Activated T-cell treated with anti-CD3 and anti-CD28 coated beads, Interleukin-2, amount 50 U/mL, for 48 hours (primary cell): ENCODE measurements around the gene ARHGAP45.

ENCODE experiments used
- DNase-seq, 2 experiments: peaks; one replicate each; pipeline ENCODE4 v3.0.0-alpha.2; 2020

ARHGAP45 gene

DNA sequence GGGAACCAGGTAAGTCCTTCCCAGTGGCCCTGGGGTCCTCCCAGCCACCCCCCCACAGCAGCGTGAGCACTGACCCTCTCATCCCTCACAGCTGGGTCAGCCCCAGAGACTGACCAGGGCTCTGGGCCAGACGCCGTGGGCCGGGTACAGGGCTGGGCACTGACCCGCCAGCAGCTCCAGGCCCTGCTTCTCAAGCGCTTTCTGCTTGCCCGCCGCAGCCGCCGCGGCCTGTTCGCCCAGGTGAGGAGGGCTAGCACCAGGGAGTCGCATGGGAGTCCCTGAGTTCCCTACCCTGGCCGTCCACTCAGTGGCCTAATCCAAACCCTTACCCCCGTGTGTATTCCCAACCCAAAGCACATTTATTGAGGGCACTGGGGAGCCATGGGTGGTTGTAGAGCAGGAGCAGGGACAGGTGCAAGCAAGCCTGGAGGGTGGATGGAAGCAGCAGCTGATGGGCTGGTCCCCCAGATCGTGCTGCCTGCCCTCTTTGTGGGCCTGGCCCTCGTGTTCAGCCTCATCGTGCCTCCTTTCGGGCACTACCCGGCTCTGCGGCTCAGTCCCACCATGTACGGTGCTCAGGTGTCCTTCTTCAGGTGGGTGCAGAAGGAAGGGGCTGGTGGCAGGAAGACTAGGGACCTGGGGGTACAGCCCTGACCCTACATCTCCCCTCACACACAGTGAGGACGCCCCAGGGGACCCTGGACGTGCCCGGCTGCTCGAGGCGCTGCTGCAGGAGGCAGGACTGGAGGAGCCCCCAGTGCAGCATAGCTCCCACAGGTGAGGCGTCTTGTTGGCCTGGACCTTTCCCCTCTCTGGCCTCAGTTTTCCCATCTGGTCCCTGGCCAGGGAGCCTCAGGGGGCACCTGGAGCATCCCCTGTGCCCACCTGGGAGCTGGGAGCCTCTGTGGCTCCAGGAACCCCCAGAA is 12.6 kb upstream of the ARHGAP45 start:
- DNase-seq = no peak

DNA sequence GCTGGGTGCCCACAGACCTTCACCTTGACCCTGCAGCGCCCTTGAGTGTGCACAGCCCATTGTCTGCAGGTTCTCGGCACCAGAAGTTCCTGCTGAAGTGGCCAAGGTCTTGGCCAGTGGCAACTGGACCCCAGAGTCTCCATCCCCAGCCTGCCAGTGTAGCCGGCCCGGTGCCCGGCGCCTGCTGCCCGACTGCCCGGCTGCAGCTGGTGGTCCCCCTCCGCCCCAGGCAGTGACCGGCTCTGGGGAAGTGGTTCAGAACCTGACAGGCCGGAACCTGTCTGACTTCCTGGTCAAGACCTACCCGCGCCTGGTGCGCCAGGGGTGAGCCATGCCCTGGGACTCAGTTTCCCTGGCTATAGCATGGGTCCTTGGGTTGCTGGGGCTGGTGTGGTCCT is 11.9 kb upstream of the ARHGAP45 start:
- no peak for DNase-seq

DNA sequence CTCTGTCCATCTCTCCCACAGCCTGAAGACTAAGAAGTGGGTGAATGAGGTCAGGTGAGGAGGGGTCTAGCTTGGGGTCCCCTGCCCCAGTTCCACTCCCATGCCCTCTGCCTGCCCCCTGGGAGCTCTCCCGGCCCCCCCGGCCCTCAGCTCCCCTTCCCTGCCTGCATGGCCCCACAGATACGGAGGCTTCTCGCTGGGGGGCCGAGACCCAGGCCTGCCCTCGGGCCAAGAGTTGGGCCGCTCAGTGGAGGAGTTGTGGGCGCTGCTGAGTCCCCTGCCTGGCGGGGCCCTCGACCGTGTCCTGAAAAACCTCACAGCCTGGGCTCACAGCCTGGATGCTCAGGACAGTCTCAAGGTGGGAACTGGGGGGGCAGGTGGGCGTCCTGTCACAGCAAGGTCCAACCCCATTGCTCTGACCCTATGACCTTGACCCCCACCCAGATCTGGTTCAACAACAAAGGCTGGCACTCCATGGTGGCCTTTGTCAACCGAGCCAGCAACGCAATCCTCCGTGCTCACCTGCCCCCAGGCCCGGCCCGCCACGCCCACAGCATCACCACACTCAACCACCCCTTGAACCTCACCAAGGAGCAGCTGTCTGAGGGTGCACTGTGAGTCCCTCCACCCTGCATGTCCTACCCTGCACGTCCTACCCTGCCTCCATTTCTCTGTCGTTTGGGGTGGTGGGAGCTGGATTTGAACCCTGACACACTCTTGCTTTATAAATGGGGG is 10.9 kb upstream of the ARHGAP45 start:
- DNase-seq = no peak

DNA sequence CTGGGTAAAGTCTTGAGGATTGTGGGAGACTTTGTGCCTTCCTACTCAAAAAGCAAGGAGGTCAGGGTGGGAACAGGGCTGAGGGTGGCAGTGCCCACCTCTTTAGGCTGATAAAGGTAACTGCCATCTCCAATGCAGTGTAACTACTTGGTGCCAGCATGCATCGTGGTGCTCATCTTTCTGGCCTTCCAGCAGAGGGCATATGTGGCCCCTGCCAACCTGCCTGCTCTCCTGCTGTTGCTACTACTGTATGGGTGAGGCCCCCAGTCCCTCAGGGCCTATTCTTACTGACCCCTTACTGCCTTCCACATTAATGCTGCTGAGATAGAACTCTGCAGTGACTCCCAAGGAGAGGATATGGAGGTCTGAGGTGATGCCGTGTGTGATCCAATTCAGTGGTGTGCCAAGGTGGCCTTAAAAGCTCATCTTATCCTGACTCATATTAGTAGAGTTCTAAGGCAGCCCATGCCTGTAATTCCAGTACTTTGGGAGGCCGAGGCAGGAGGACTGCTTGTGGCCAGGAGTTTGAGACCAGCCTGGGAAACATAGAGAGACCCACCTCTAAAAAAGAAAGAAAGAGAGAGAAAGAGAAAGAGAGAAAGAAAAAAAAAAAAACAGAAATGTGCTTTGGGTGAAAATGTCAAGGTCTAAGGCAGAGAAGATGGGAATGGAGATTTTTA is 9.7 kb upstream of the ARHGAP45 start:
- DNase-seq = peak; percentile 49 to 56

DNA sequence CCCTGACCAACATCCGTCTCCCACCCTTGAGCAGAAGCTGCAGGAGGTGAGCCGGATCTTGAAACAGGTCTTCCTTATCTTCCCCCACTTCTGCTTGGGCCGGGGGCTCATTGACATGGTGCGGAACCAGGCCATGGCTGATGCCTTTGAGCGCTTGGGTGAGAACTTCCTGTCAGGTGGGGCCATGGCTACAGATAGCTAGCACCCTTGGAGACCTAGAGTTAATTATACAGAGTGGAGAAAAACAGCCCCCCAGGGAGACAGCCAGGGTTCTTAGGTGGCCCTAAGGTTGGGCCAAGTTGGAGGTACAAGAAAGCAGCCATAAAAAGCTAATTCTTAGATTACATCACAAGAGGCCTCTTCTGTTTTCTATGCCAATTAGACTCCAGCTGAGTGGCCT is 8.9 kb upstream of the ARHGAP45 start:
- no peak for DNase-seq

DNA sequence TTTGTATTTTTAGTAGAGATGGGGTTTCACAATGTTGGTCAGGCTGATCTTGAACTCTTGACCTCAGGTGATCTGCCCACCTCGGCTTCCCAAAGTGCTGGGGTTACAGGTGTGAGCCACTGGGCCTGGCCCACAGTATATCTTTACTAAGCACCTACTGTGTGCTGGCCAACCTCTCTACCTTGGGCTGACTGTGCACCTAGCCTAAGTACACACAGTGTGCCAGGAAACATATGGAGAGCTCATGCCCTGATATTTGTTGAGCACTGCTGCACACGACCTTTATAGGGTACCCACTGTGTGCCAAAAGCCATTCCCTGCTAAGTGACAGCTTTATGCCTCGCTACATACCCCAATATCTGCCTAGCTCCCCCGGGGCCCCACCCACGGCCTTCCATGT is 6.3 kb upstream of the ARHGAP45 start:
- no peak for DNase-seq

DNA sequence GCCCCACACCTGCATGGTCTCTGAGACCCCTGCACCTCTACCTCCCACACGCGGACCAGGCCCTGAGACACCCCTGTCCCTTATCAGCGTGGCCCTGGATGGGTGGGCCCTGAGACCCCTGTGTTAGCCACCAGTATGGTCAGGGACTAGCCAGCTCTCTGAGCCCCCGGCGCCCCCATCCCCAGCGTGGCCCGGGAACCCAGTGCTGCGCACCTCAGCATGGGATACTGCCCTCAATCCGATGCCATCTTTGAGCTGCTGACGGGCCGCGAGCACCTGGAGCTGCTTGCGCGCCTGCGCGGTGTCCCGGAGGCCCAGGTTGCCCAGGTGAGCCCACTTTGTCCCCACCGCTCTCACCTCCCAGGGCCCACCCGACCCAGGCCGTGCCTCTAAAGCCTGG is 5.0 kb upstream of the ARHGAP45 start:
- DNase-seq = no peak

DNA sequence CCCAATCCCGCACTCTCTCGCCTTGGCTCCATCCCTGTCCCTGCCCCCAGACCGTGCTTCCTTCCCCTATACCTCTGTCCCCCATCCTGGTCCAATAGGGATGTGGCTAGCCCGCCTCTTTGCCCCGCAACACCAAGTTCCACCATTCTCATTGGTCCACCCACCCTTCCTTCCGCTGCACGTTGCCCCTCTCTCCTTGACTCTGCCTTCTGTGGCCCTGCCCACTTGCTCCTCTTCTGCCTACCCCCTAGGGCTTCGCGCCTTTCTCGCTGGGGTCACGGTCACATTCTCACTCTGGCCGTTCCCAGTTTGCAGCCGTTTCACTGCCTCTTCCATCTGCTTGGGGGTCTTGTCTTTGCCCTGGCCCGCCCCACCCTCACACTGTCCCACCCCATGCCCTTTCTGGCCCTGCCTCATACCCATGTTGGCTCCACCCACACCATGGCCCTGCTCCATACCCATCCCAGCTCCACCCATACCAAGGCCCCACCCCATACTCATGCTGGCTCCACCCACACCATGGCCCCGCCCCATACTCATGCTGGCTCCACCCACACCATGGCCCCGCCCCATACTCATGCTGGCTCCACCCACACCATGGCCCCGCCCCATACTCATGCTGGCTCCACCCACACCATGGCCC is 4.5 kb upstream of the ARHGAP45 start:
- DNase-seq = no peak

DNA sequence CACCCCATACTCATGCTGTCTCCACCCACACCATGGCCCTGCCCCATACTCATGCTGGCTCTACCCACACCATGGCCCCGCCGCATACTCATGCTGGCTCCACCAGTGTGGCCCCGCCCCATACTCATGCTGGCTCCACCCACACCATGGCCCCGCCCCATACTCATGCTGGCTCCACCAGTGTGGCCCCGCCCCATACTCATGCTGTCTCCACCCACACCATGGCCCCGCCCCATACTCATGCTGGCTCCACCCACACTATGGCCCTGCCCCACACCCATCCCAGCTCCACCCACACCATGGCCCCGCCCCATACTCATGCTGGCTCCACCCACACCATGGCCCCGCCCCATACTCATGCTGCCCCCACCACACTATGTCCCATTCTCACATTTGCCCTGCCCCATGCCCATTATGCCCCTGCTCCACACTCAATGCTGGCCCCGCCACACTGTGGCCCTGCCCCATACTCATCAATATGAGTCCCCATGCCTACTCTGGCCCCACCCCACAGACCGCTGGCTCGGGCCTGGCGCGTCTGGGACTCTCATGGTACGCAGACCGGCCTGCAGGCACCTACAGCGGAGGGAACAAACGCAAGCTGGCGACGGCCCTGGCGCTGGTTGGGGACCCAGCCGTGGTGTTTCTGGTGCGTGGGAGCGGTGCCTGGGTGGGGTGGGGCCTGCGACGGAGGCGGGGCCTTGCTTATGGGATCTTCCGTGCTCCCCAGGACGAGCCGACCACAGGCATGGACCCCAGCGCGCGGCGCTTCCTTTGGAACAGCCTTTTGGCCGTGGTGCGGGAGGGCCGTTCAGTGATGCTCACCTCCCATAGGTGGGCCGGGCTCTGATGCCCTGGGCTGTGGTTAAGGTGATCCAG is 3.7 kb upstream of the ARHGAP45 start:
- DNase-seq = peak; percentile 87 to 88

DNA sequence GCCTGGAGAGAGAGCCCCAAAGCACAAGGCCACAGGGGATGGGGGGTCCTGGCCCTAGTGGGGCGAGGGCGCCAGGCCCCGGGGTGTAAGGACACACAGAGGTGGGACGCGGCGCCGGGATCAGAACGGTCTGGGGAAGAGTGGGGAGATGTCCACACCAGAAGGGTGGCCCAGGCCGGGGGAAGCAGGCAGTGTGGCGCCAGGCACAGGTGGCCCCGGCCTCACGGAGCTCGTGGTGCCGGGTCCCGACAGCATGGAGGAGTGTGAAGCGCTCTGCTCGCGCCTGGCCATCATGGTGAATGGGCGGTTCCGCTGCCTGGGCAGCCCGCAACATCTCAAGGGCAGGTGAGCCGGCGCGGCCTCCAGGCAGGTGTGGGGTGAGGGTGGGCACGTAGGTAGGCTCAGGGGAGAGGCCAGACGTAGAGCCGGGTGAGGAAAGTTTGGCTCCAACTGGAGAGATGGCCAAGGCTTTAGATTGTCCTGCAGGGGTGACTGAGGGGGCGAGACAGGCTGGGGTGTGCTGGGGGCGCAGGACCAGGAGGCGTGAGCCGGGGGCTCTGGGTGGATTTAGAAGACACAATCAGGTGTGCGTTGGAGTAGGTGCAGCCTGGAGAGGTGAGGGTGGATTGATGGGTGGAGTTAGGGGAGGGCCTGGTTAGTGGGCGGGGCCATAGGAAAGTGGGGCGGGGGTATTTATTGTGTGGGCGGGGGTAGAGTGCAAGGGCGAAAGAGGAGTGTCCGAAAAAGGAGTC is 2.9 kb upstream of the ARHGAP45 start:
- no peak for DNase-seq

DNA sequence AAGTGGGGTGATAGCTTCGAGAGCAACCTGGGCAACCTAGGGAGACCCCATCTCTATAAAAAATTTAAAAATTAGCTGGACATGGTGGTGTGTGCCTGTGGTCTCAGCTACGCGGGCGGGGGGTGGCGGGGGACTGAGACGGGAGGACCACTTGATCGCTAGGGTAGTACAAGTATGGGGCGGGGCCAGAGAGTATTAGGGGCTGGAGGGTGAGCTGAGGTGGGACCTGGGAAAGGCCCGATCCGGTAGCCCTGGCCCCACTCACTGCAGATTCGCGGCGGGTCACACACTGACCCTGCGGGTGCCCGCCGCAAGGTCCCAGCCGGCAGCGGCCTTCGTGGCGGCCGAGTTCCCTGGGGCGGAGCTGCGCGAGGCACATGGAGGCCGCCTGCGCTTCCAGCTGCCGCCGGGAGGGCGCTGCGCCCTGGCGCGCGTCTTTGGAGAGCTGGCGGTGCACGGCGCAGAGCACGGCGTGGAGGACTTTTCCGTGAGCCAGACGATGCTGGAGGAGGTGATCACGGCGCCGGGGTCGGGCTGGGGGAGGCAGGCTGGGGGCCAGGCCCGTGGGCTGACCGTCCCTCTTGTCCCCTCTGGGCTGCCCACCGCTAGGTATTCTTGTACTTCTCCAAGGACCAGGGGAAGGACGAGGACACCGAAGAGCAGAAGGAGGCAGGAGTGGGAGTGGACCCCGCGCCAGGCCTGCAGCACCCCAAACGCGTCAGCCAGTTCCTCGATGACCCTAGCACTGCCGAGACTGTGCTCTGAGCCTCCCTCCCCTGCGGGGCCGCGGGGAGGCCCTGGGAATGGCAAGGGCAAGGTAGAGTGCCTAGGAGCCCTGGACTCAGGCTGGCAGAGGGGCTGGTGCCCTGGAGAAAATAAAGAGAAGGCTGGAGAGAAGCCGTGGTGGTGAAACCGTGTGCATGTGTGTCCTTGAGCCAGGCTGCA is 2.0 kb upstream of the ARHGAP45 start:
- peak; percentile 82 to 86 for DNase-seq

DNA sequence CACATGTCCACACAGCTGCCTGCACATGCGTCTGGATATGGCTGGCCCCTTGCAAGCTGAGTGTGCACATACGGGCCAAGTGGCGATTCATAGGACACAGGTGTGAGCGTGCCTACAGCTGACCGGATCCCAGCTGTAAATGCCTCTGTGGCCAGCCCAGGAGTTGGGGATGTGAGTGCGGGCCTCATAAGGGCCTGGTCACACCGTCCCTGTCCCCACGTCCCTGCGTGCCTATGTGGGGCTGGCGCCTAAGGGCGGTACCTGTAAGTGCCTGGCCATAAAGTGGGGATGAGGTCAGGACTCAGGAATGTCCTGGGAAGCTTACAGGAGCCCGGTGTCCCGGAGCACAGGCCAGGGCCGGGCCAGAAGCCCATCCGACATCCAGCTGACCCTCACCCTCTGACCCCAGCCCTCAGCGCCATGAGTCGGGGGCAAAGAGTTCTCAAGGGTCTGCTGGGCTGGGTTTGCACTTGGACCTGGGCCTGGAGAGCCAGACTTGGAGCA is 1.3 kb upstream of the ARHGAP45 start:
- peak in 1 of 2 experiments; percentile 35 for DNase-seq

DNA sequence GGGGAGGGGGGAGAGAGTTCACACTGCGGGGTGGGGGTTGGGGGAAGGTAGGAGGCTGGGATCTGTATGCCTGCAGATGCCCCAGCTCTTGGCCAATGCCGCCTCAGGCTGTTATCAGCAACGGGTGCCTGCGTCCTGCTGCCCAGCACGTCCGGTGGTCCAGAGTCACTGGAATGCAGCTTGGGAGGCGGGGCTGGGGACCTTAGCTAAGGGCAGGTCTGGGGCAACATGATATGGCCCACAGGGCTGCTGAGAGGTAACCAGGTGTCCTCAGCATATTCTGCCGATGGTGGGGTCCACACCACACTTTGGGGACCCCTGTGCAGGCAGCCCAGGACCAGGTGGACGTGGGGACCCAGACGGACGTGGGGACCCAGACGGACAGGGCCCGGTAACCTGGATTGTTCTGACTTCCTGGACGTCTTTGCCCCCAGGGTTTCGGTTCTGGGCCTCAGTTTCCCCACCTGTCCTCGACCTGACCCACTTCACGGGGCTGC is 668 bp upstream of the ARHGAP45 start:
- DNase-seq = no peak

DNA sequence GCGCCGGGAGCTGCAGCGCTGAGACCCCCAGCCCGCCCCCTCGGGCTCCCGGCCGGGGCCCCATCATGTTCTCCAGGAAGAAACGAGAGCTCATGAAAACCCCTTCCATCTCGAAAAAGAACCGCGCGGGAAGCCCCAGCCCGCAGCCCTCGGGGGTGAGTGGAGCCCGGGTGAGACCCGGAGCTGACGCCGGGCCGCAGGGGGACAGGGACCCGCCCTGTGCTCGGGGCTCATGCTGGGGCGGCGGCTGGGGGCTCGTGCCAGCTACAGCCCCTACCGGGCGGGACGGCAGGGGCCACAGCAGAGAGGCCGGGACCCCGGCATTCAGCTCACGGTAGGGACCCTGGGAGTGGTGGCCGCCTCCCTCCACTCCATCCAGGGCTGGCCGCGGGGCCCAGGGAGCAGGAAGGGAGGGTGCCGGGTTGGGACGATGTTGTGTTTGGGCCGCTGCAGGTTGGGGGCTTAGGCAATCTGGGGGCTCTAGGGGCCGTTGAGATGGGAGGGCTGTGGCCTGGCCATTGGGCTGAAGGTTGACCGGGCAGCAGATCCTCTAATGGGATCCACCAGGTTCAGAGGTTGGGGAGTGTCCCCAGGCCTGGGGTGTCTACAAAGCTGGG is 482 bp downstream of the ARHGAP45 start:
- no peak for DNase-seq

DNA sequence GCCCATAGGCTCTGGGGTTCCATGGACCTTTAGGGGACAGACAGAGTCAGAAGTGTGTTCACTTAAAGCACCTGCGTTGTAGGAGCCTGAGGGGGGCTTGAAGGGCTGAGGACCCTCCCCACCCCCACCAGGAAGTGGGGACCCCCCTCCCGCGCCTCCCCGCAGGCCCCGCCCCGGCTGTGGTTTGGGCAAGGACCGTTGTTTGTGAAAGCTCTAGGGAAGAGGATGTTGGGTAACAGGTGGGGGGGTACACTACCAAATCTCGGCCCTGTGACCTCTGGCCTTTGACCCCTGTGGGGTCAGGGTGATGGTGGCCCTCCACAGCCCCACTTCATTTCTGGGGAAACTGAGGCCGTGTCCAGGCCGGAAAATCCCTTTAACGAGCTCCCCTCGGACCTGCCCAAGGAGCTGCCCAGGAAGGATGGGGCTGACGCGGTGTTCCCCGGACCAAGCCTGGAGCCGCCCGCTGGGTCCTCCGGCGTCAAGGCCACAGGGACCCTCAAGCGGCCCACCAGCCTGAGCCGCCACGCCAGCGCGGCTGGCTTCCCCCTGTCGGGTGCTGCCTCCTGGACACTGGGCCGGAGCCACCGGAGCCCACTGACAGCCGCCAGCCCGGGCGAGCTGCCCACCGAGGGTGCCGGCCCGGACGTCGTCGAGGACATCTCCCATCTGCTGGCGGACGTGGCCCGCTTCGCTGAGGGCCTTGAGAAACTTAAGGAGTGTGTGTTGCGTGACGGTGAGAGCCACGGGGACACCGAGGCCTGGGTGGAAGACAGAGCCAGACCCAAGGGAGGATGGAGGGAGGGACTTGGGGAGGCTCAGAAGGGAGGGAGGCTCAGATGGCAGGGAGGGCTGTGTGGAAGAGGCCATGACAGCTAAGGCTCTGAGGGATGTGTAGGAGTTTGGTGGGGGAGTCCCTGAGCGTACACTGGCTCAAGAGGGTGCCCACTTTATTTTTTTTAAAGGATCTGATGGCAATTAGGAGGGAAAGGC is 1.3 kb downstream of the ARHGAP45 start:
- DNase-seq = peak; percentile 74 to 77

DNA sequence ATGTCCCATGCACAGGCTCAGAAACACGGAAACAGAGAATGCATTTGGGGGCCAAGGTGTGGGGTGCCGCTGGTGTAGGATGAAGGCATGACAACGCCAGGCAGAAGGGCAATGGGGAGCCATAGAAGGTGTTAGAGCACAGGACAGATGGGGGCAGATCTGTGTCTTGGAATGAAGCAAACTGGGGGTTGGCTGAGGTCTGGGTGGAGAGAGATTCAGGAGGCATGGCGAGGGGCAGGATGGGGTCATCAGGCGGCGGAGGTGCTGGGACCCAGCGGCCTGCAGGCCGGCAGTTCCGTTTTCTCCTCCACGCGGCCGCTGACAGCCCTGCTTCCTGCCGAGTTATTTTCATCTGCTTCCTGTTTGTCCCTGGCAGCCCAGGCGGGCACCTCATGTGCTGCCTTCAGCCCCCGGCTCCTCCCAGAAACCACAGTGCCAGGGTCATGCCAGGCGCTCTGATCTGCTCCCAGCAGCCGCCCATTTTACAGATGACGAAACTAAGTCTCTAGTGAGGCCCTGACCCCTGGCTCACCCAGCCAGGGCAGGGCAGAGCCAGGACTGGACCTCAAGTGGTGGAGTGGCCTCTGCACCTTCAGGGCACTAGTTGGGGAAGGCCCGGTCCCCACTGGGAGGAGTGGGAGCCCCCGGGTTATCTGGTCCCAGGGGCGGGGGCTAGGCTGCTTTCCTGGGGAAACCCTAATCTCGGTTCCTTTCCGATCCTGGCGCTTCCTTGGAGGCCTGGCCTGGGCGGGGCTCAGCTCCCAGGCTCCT is 2.2 kb downstream of the ARHGAP45 start:
- DNase-seq = peak; percentile 58 to 71

DNA sequence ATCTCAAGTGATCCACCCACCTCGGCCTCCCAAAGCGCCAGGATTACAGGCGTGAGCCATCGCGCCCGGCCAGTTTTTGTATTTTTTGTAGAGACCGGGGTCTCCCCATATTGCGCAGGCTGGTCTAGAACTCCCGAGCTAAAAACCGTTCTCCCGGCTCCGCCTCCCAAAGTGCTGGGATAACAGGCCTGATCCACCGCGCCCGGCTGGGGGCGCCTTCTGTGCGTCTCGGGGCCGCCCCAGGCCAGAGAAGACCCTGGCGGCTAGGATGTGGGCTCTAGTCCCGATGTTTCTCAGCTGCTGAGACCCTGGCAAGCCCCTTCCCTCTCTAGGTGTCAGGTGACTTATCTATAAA is 3.6 kb downstream of the ARHGAP45 start:
- peak in 1 of 2 experiments; percentile 20 for DNase-seq
